HG02610 (cell line): ENCODE data around the gene CCDC183.
"Not testable (repeated sequence)": the region's sequence is repeated elsewhere in the genome, so short reads cannot be mapped to it uniquely, and the experiment has no call there.

Experiments used
- ATAC-seq: cut with Tn5 transposase; IDR thresholded peaks from one replicate; pipeline ENCODE4 v1.9.1; 2021; ENCODE audit warnings: mild to moderate bottlenecking, moderate library complexity; ENCODE audit not compliant: unreplicated experiment

The CCDC183 gene

DNA sequence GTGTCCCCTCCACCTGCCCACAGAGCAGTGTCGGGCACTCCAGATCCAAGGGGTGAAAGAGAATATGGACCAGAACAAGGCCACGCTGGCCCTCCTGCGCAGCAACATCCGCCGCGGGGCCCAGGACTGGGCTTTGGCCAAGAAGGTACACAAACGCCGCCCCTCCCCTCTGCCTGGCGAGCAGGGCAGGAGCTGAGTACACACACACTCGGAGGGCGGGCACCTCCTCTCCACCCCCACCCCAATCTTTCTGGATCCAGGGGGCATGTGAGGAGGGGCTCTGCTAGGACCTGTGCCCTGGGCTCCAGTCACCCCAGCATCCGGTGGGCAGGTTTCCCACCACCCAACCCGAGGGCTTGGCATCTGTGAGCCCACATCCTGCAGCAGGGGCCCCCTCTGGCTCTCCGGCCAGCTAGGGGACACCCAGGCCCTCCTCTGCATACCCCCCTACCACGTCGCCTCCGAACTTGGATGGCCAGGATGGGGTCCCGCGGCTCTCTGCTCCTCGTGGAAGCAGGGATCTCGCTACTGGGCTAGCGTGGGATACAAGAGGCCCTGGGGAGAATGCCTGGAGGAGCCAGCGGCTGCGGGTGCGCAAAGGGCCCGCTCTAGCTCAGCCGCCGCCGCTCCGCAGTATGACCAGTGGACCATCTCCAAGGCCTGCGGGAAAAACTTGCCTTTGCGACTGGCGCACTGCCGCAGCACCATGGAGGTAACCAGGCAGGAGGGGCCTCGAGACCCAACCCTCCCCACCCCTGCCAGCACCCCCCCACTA is 3.1 kb downstream of the CCDC183 start:
- ATAC-seq, result no peak

DNA sequence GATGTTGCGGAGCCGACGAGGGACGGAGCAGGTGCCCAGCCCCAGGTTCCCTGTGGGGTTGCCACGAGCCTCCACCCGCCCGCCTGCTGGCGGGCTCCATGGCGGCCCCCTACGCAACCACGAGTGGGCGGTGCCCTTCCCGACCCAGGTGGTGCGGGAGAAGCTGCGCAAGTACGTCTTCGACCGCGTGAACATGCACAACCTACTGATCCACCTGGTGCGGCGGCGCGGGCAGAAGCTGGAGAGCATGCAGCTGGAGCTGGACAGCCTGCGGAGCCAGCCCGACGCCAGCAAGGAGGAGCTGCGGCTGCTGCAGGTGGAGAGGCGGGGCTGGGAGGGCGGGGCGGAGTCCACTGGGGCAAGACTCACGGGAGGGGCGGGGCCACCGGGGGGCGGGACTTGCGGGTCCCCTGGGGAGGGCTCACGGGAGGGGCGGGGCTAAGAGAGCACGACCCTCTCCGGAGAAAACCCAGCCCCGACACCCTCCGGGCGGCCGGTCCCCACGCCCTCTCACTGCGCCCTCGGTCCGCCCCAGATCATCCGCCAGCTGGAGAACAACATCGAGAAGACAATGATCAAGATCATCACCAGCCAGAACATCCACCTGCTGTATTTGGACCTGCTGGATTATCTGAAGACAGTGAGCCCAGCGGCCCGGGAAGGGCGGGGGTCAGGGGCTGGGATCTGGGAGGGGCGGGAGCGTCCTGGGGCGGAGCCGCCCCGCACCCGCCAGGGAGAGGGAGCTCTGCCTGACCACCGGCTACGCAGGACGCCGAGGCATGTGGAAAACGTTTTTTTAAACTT is 3.9 kb downstream of the CCDC183 start:
- ATAC-seq, result no peak

DNA sequence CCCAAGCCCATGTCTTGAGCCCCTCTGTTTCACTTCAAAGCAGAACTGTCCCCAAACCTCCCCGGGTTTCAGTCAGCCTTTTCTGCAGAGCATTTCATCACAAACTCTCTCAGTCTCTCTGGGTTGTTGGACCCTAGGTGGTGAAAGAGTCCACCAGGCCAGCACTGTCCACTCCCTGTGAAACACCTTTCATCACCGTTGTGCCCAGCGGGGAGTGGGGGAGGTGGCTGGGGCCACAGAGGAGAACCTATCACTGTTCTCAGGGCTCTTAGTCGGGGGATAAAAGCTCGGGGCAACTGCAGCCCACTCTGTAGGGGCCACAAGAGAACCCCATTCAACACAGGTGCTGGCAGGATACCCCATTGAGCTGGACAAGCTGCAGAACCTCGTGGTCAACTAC is 6.2 kb downstream of the CCDC183 start:
- ATAC-seq, result no peak

DNA sequence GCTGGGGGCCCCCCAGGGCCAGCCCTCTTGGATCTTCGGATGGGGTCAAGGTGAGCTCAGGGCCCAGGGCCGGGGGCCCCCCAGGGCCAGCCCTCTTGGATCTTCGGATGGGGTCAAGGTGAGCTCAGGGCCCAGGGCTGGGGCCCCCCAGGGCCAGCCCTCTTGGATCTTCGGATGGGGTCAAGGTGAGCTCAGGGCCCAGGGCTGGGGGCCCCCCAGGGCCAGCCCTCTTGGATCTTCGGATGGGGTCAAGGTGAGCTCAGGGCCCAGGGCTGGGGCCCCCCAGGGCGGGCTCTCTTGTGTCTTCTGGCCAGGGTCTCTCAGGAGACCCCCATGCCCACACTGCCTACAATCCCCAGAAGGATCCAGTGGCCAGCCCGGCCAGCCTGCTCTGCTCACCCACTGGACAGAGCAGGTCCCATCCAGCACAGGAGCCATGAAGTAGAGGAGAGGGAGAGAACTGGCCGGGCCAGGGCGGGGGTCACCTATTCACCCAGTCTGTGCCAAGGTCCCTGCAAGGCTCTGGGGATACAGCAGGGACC is 6.9 kb downstream of the CCDC183 start:
- not testable (repeated sequence) for ATAC-seq

DNA sequence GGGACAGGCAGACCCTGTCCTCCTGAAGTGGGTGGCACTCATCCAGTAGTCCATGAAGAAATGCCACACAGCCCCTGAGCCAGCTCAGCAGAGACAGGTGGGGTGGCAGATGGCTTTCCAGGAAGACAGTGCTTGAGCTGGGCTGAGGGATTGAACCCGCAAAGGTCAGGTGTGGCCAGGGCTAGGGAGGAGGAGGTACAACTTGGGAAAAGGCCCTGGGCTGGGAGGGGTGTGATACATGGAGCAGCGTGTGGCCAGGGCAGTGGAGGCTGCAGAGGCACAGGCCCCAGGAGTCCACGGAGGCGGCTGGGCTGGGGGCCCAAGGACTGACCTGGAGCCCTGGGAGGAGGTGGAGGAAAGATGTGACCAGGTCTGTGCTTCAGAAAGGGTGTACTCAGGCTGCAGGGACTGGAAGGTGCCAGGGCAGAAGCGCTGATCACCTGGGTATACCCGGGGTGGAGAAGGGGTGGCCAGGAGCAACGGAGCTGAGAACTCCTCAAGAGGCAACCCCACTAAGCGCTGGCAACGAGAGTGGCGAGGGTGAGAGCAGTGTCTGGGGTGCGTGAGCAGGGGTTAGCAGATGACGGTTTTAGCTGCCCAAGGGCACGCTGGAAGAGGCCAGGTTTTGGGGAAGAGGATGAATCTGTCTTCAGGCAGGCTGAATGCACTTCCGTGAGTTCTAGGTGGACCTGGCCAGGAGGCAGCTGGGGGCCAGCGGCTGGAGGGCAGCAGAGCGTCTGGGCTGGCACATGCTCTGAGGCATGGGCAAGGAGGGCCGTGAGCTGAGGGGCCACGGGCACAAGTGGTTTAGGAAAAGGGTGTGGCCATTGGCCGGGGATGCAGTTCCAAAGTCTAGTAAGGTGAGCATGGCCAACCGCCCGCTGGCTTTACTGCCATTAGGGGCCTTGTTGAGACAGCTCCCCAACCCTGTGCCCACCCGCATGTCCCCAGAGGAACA is 7.7 kb downstream of the CCDC183 start:
- ATAC-seq, result no peak

DNA sequence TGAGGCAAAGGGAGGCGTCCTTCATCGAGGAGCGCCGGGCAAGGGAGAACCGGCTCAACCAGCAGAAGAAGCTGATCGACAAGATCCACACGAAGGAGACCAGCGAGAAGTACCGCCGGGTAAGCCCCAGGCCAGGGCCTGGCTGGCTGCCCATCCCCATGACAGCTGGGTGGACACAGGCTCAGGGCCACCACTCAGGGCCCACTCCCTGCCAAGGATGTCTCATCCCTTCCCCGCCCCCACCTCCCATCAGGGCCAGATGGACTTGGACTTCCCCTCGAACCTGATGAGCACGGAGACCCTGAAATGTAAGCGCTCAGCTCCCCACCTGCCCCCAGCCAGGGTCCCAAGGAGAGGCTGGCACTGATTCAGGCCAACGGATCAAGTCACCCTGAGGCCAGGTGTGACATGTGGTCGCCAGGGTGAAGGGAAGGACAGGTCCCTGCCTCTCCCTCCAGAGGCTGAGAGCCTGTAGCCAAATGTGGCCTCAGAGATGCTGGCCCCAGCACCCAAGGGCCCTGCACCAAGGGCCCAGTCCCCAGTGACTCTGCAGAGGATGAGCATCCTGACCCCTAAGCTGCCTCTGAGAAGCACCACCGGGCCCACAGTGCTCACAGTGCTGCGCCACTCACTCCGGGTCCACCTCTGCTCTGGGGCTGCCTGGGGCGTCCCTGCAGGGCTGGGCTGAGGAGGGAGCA is 8.5 kb downstream of the CCDC183 start:
- no peak for ATAC-seq

DNA sequence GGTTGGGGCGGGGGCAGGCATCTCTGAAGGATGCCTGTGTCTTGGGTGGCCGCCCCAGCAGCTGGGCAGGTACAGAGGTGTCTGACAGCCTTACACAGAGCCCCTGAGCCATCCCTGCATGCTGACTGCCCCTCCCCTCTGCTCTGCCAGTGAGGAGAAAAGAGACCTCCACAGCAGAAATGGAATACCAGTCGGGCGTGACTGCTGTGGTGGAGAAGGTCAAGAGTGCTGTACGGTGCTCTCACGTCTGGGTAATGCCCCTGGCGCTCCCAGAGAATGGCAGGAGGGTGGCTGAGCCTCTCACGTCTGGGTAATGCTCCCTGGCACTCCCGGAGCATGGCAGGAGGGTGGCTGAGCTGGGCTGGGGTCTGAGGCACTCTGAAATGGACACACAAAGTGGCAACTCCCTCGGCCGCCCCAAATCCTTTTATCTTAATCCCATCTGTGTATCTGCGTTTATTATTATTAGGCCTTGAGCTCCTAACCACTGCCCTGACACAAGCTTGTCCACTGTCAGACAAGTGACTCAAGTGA is 9.1 kb downstream of the CCDC183 start:
- no peak for ATAC-seq

DNA sequence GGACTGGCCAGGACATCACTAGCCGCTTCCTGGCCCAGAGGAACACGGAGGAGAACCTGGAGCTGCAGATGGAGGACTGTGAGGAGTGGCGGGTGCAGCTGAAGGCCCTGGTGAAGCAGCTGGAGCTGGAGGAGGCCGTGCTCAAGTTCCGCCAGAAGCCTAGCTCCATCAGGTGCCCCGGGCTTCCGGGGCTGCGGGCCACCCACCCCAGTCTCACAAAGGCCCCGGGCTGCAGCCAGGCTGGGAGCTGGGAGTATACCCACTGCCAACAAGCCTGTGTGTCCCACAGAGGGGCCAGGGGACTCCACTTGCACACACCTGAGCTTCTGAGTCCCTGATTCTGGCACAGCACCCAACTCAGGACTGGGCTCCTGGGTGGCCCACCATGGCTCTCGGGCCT is 9.9 kb downstream of the CCDC183 start:
- ATAC-seq, result no peak

DNA sequence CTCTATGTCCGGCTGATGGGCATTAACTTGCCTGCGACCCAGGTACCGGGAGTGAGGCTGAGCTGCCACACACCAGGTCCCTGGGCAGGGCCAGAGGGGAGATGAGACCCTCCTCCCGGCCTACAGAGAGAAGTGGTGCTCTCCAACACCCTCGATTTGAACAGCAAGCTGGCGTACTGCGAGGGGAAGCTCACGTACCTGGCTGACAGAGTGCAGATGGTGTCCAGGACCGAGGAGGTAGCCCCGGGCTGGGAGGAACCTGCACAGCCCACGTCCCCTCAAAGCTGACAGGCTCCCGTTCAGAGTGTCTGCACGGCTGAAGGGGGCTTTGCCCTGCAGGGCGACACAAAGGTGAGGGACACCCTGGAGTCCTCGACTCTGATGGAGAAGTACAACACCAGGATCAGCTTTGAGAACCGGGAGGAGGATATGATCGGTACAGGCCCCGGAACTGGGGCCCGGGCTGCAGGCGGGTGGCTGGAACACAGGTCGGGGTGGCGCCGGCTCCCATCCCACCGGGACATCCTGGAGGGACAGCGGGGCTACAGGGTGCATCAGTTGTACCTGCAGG is 10.6 kb downstream of the CCDC183 start:
- no peak for ATAC-seq

DNA sequence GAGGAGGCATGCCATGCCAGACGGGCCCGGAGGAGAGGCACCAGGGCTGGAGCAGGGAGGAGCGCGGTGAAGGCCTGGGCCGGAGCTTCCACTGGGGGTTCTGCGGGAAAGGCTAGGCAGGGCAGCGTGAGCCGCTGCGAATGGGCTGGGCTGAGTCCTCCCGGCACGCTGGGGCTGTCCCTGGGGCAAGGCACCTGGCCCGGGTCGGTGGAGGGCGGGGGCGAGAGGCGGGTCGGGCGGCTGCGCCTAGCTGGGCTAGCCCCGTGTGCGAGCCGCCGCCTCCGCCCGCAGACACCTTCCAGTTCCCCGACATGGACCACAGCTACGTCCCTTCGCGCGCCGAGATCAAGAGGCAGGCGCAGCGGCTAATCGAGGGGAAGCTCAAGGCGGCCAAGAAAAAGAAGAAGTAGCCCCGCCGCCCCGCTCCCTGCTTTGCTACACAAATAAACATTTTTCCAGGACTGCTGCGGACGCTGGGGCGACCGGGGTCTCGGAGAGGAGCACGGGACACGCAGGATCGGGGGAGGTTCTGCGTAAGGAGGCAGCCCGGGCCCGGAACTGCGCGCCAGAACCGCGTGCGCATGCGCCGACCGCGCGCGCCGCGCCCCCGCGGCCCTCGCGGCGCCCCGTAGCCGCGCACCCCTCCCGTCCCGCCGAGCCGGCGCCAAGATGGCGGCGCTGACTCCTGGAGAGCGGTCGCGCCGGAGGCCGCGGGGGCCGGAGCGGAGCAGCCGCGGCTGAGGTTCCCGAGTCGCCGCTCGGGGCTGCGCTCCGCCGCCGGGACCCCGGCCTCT is 11.3 kb downstream of the CCDC183 start, which contains the start of gene RABL6:
Gene RABL6 (plus strand): TSS at position 668 of the 794 bp plus-strand sequence. CDS start 249 bp downstream, outside the sequence.
- ATAC-seq, result peak; percentile 69

DNA sequence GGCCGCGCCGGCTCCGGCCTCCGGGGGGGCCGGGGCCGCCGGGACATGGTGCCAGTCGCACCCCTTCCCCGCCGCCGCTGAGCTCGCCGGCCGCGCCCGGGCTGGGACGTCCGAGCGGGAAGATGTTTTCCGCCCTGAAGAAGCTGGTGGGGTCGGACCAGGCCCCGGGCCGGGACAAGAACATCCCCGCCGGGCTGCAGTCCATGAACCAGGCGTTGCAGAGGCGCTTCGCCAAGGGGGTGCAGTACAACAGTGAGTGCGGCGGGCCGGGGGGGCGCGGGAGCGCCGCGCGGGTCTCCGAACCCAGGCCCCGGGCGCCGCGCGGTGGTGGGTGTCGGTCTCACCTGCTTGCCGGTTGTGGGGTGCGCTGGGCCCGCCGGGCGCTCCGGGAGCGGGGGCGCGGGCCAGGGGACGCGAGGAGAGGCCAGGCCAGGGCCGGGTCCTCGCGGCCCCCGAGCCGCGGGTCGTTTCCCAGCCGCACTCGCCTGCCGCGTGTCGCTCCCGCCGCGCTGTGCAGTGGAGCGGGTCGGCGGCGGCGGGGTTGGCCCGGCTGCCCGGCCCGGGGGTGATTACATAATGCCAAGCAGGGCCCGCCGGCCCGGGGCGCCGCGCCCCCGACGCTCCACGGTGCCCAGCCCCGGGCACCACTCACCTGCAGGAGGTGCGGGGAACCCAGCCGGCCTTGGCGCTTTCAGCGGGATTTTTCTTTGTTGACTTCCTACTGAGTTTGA is 12.1 kb downstream of the CCDC183 start:
- ATAC-seq, result peak; percentile 24

DNA sequence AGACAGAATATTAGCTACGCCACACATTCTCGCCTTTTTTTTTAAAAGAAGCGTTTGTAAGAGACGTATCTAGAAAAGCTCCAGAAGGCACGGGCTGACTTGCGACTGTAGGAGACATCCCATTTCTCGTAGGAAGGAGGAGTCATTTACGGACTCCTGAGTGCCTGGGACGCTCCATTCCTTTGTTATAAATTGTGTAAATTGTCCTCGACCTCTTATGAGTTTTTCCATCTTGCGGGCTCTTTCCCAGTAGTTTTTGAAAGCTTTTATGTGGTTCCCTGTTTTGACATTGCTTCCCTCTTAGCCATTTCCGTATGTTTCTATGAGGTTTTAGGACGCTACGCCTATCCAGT is 12.6 kb downstream of the CCDC183 start:
- no peak for ATAC-seq

DNA sequence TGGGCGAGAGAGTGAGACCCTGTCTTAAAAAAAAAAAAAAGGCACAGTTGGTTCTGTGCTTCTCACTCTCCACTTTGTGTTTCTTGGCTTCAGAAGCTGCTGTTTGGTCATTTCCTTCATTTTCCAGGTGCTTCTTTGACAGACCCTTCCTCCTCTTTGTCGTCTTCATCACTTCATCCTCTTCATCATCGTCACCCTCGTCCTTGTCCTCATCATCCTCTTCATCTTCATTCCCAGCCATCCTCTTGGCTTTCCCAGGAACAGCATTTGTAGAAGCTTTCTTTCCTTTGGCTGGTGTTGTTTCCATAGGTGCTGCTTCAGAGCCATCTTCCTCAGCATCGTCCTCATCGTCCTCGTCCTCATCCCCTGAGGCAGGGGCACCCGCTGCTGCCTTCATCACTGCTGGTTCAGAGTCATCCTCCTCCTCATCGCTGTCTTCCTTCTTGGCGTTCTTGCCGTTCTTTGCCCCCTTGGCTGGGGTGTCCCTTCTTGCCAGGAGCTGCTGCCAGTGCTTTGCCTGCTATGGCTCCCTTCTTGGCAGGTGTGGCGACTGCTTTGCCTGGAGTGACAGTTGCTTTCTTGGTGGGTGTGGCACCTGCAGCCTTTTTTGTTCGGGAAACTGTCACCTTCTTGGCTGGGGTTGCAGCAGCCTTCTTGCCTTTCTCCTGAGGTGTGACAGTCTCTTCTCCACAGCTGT is 18.7 kb downstream of the CCDC183 start:
- no peak for ATAC-seq

DNA sequence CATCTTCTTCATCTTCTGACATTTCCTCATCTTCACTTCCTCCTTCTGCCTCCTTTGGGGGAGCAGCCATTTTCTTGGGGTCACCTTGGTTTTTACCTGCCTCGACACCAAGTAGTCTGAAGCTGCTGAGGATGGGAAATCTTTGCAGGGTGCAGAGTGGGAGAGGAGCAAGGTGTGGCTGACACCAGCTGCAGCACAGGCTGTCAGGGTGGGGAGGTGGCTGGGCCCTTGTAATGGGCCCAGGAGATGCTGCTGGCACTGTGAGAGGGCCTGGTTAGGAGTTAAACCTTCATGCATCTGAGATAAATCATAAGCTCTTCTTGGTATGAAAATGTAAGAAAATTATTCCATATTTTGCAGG is 19.3 kb downstream of the CCDC183 start:
- no peak for ATAC-seq

DNA sequence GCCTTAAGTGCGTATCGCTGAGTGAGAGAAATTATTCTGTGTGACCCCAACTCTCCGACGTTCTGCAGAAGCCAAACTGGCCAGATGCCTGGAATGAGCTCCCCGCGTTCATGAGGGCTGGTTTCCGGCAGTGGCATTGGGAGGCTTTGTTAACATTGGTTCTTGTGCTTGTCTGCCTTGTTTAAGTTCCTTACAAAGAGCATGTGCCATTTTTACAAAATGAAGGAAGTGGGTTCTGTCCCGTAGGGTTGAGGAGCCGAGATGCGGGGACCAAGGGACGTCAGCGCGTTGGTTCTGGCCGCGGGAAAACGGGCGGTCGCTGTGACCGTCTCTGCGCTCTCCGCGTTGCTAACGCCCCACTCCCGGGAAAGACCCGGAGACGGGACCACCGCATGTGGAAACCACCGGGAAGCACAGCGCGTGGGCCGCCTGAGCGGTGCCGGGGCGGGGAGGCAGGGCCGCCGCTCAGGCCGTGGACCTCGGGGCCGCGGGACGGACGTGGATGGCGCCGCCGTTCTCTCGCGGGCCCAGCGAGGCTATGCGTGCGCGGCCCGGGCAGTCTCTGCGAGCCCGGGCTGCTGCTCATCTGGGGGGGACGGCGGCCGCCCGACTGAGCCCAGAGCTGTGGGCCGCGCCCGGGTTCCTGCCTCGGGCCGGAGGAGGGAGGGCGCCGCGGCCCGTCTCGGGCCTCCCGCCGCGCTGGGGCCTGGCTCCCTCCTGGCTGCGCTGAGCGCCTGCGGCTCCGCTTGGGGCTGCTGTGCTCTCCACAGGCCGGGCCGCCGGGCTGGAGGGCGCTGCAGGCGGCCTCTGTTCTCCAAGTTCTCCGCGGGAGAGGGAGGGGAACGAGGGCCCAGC is 25.1 kb downstream of the CCDC183 start:
- ATAC-seq, result no peak

DNA sequence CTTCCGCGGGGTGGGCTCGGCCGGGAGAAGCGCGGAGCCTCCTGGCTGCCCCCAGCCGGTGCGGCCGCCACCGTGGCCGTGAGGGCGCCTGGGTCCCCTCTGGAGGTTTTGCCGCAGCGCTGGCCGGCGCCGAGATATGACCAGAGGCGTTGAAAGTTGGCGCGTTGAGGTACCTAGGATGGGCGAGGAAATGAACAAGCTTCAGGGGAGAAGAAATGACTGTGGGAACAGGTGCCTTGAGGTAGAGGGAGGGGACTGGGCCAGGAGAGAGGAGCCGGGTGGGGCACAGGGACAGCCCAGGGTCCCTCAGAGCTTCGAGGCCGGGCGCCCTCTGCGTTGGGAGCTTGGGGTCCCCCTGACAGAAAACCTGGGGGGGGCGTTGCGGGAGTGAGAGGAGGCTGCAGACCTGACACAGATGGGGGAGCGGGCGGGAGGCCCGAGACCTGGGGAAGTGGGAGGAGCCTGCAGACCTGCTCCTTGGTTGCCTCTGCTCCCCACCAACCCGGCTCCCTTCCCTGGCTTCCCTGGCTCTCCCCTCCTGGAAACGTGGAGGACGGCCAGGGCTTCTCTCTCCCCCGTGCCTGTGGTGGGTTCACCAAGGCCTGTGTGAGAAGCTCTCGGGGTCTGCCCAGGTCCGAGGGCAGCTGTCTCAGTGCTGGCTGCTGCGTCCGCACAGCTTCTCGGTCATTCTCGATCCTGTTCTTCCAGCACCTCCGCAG is 25.8 kb downstream of the CCDC183 start:
- no peak for ATAC-seq
